ENCODE results near the gene LFNG.
"Not testable (repeated sequence)": the region's sequence is repeated elsewhere in the genome, so short reads cannot be mapped to it uniquely, and the experiment has no call there.

DNA sequence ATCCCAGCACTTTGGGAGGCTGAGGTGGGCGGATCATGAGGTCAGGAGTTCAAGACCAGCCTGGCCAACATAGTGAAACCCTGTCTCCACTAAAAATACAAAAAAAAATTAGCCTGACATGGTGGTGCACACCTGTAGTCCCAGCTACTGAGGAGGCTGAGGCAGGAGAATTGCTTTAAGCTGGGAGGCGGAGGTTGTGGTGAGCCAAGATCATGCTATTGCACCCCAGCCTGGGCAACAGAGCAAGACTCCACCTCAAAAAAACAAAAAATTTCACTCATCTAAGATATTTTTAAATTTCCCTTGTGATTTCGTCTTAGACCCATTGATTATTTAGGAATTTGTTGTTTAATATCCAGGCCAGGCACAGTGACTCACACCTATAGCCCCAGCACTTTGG lies 44.4 kb downstream of the LFNG start:
- not testable (repeated sequence) for TF ChIP-seq EP300 (IDR thresholded peaks at IDR 0.05)
- TF ChIP-seq, protein P1, sequence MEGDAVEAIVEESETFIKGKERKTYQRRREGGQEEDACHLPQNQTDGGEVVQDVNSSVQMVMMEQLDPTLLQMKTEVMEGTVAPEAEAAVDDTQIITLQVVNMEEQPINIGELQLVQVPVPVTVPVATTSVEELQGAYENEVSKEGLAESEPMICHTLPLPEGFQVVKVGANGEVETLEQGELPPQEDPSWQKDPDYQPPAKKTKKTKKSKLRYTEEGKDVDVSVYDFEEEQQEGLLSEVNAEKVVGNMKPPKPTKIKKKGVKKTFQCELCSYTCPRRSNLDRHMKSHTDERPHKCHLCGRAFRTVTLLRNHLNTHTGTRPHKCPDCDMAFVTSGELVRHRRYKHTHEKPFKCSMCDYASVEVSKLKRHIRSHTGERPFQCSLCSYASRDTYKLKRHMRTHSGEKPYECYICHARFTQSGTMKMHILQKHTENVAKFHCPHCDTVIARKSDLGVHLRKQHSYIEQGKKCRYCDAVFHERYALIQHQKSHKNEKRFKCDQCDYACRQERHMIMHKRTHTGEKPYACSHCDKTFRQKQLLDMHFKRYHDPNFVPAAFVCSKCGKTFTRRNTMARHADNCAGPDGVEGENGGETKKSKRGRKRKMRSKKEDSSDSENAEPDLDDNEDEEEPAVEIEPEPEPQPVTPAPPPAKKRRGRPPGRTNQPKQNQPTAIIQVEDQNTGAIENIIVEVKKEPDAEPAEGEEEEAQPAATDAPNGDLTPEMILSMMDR (IDR thresholded peaks at IDR 0.05): not testable (repeated sequence)

All from upper lobe of left lung (tissue), 4 donors.